CD4-positive, alpha-beta T cell treated with Interleukin-2 at 100 ng/mL for 4 hours (primary cell): ENCODE results near the gene ADRM1.

Source experiments
- DNase-seq: peaks from one replicate; pipeline ENCODE4 v3.0.0-alpha.2; 2020; ENCODE audit warnings: low spot score

ADRM1 gene

GRCh38 chr20:62339647-62340062 is 36.9 kb downstream of the ADRM1 start:
- DNase-seq: no peak

- DNase-seq: no peak
Observed at GRCh38 chr20:62342910-62343309, 40.1 kb downstream of the ADRM1 start.

DNA sequence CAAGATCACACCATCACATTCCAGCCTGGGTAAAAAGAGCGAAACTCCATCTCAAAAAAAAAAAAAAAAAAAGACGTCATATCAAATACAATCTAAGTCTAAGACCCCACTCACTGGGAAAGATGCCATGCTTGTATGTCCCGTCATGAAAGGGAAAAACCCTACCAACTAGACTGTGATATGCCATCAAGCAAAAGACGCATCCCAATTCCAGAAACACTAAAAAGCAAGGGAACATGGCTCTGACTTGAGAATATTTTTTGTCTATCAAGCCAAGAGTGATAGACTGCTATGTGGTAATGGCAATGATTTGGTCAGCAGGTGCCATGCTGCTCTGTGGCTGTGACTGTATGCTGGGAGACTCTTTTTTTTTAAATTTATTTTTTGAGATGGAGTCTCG is 41.3 kb downstream of the ADRM1 start:
- no peak for DNase-seq

DNA sequence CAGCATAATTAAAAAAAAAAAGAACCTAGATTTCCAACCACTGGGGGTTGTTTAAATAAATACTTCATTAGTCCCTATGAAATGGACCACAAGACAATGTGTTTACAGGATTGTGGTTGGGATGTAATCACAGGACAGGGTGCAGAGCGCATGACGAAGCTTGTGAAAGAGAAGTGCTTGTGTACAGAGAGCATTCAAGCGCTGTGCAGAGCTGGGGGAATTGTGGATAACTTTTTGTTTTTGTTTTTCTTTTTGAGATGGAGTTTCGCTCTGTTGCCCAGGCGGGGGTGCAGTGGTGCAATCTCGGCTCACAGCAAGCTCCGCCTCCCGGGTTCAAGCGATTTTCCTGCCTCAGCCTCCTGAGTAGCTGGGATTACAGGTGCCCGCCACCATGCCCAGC is 42.0 kb downstream of the ADRM1 start:
- DNase-seq: no peak

DNA sequence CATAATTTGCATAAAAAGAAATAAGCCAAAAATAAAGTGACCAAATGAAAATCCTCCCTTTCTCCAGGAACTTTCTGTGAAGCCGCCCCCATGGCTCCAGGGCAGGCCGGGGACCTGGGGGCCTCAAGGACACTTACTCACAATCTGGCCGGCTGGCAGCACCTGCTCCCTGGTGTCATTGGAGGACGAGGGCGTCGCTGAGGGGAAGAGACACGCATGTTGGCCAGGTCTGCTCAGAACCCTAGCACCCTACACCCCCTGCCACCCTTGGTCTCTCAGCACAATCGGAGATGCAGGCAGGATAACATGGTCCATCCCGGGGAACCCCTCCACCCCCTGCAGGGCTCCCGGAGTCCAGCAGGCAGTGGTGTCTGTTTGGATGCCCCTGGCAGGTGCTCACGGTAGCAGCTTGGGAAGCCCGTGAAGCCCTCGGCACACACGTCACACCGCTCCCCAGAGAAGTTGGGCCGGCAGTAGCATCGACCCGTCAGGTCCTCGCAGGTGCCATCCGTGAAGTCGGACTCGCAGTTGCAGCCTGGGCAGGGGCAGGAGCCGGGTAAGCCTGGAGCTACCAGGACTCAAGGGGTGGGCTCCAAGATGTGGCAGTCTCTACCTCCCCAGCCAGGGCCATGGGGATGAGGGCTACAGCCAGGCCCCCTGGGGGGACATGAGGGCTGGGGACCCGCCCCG is 43.0 kb downstream of the ADRM1 start:
- DNase-seq: no peak

DNA sequence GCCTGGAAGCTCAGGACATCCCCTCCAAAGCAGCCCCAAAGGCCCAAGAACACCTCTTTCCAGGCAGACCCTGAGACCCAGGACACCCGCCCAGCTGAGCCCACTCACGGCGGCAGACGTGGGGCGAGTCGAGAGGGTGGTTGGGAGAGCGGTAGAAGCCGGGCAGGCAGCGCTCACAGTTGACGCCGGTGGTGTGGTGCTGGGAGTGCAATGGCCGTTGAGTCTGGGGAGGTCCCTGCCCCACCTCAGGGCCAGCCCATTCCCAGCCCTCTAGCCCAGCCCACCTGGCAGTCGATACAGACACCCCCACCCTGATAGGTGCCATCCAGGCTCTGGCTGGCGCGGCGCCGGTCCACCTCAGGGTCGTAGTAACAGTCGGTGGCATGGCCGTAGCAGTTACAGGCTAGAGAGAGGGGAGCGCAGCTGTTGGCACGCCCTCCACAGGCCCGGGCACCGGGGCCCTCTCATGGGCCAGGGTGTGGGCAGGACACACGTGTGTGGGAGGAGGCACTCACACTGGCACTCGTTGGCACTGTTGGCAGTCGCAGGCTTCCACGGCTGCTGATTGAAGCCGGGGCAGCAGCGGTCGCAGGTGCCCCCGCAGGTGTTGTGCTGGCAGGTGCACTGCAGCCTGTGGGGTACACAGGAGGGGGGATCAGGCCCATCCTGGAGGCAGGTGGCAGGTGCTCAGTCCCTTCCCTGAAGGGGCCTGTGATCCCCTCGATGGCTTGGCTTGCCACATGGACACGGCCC is 43.8 kb downstream of the ADRM1 start:
- DNase-seq: no peak

- no peak for DNase-seq
Observed at GRCh38 chr20:62347151-62347404, 44.3 kb downstream of the ADRM1 start.

DNA sequence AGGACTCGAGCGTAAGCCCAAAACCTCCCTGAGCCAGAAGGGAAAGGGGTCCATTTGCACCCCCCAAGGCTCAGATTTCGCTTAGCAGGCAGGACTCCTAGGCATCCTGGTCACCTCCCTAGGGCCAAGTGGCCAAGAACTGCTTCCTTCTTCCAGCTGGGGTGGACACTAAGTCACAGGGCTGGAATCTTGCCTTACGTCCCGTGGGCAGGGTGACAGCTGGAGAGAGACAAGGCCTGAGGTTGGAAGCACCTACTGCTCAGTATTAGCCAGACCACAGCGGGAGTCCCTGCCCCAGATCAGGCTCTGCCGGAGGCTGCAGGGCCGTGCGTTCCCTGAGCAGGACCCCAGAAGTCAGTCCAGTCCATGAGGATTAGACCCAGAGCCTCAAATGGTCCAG is 44.6 kb downstream of the ADRM1 start:
- DNase-seq: no peak

GRCh38 chr20:62348604-62349003 is 45.8 kb downstream of the ADRM1 start:
- no peak for DNase-seq

GRCh38 chr20:62349556-62350097 is 46.8 kb downstream of the ADRM1 start:
- no peak for DNase-seq

DNA sequence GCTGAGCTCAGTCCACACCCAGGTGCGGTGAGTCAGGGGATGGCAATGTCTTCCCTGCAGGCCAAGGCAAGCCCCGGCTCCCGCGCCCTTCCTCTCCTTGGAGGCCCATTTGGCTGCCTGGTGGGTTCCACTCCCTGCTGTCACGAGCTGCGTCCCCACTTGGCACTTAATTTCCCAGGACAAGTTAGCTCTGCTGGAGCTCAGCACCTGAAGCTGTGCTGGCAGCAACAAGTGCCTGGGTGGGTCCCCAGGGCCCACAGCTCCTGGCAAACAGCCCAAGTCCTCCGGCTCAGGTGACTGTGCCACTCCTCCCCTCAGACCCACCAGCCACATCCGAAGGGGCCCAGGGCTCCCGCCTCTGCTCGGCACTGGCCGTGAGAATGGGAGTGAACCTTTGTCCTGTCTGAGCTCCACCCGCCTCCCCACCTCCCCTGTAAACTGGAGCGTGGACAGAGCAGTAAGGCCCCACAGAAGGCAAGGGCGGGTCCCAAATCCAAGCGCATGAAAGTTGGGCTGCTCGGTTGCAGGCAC is 47.4 kb downstream of the ADRM1 start:
- no peak for DNase-seq

DNA sequence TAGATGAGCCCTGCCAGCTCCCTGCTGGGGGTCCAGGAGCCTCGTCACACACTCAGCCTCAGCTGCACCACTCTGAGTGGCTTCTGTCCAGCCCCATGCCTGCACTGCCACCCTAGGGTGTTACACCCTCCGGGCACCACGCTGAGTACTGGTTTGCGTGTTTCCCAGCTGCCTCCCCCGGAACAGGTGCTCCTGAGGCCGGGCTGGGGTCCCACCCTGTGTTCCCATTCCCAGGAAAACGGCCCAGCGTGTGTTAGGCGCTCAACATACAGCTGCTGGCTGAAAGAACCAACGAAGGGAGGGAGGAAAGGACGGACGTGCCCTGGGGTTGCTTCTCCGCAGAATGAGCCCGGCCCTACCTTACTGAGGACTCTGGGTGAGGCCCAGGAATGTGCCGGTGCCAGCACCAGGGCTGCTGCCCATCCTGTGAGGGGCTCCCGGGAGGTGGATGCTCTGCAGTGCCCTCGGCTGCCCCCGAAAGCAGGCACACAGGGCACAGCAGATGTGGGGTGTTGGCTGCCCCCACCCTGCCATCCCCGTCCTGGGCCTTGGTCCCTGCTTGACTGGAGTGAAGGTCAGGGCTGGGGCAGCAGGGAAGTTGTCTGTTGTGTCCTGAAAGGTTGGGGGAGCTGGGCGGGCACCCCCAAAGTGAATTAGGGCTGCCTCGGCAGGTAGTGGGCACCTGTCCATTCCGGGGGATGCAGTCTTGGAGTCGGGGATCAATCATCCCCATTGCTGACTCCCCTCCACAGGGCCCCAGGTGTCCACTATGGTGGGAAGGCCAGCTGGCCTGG is 48.0 kb downstream of the ADRM1 start:
- DNase-seq: no peak

GRCh38 chr20:62351469-62352401 is 48.9 kb downstream of the ADRM1 start:
- DNase-seq: no peak

DNA sequence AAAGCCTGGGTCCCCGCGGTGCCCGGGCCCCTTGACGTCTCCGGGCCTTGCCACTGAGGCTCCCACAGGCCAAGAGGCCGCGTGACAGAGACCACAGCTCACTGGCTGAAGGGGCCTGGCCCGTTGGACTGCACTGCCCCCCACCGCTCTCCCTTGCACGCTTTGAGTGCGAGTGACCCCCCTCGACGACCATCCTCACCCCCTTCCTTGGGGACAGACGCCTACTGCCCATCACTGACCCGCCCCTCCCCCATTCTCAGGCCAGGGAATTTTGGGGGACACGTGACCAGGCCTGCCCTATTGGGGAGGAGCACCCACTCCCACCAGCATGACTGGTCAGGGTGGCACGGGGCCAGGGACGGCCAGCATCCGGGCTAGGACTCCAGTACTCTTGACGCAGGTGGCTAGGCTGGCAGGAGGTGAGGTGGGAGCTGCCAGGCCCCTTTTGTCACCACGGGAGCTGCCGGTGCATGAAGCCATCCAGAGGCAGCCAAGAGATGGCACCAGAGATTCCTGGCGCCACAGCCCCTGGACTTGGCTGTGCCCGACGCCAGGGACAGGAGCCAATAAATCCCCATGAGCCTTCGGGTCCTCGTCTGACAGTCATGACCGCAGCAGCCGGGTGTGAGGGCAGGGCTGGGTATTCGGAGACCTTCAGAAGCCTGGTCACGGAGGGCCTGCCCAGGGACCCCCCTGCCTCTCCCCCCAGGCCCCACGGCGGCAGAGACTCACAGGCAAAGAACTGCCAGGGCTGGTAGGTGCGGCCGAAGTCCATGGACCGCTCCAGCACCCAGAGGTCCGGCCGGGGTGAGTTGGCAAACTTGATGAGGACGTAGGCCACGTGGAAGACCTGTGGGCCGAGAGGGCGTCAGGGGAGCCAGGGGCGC is 49.8 kb downstream of the ADRM1 start:
- DNase-seq: no peak

DNA sequence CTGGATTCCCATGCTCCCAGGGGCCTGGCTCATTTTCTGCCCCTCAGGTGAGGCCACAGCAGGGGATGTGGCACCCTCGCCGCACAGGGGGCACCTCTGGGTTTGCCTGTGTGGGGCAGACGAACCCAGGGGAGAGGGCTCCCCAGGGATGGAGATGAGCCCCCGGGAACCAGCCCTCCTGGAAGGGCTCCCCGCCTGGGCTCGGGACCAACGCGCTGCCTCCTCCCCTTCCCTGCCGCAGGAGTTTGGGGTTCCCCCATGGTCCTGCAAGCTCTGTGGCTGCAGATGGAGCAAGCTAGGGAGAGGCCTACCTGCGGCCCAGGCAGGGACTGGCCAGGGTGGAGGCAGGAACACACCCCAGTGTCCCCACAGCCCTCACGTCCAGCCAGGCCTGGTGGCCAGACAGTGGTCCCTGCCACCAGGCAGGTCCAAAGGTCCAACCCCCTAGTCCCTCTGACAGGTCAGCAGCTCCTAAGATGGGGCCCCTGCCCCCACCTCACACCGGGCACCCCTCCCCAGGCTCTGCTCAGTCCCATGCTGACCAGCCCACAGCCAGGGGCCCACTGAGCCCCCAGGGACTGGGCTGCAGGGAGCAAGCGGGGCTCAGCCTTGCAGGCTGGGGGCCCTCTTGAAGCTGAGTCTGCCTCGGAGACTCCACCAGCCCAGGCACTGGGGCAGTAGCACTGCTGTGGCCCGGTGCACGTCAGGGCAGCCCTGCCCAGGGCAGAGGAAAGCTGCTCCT is 50.7 kb downstream of the ADRM1 start:
- DNase-seq: no peak

DNA sequence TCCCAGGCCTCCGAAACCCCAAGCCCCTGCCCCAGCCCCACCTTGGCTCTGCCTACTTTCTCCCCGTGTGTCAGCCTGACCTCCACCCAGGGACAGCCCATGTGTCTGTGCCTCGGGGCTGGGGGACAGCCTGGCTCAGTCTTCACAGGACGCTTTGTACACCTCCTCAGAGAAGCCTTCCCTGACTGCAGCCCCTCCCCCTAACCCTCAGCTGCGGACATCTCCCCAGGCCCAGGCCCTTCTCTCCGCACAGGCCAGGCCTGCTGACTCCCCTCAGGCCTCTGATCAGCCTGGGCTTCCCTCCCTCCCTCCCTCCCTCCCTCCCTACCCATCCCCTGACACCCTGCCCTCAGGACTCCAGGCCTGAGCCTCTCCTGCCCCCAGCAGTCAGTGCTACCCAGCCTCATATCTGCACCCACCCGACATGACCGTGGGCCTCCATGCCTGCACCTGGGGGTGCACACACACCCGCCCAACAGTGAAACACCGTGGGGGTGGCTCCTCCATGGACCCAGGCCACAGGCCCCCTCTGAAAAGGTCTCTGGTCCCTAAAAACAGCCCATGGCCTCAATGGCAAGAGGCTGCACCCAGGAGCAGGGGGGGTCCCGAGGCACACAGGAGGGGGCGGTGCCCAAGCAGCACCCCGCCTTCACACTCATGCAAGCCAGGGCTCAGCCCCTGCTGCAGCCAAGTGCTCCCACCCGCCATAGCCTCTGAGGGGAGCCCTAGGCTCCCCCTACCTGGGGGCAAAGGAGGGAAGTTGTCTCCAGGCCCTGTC is 51.4 kb downstream of the ADRM1 start:
- DNase-seq: no peak

GRCh38 chr20:62354811-62355341 is 52.1 kb downstream of the ADRM1 start:
- DNase-seq: no peak

GRCh38 chr20:62355516-62355877 is 52.7 kb downstream of the ADRM1 start:
- DNase-seq: no peak
